ENCODE results near the gene CALCOCO1. TPM values are rescaled to one million over a fixed set of nuclear protein-coding genes. Genes with fewer than 3 reads are reported as not detected.

The CALCOCO1 gene
- total and polyA plus RNA-seq, 2 of the 13 experiments (the other 11 are each of a cell fraction or from before 2014, with no cell fraction given) = 7.7 to 47.7 TPM

- TF ChIP-seq TRAFD1 (CRISPR knock-in tag; IDR thresholded peaks at IDR 0.05; ENCODE audit: borderline replicate concordance) (no peak), ERF (CRISPR knock-in tag; IDR thresholded peaks at IDR 0.05) (no peak; the same call in 1 of the 2 replicates), MAFF (IDR thresholded peaks at IDR 0.05; ENCODE audit: low read depth, low read length) (no peak), POLR2A (IDR thresholded peaks at IDR 0.05; ENCODE audit: insufficient read depth in 1 of 2, low read depth in 2 of 2, low read length in 2 of 2) (peak in 1 of 2 experiments; percentile 44; a peak in 1 of 4 replicates), ZFP62 (CRISPR knock-in tag; IDR thresholded peaks at IDR 0.05) (no peak), HDAC6 (IDR thresholded peaks at IDR 0.05; ENCODE audit: low read depth, low read length) (no peak), SIX1 (CRISPR knock-in tag; IDR thresholded peaks at IDR 0.05; ENCODE audit: borderline replicate concordance) (no peak), SALL2 (CRISPR knock-in tag; IDR thresholded peaks at IDR 0.05) (no peak), ZFP1 (CRISPR knock-in tag; IDR thresholded peaks at IDR 0.05) (0 out of 2 replicates have a peak, but pooled peaks have one; percentile 25), ZNF784 (CRISPR knock-in tag; IDR thresholded peaks at IDR 0.05; ENCODE audit: borderline replicate concordance) (no peak; the same call in 1 of the 2 replicates), ZSCAN31 (CRISPR knock-in tag; IDR thresholded peaks at IDR 0.05; ENCODE audit: low read depth) (0 out of 2 replicates have a peak, but pooled peaks have one; percentile 30), KAT2B (IDR thresholded peaks at IDR 0.05; ENCODE audit: borderline replicate concordance, low read depth, low read length) (no peak), HBP1 (CRISPR knock-in tag; IDR thresholded peaks at IDR 0.05; ENCODE audit: low read depth) (0 out of 2 replicates have a peak, but pooled peaks have one; percentile 26), IKZF5 (CRISPR knock-in tag; IDR thresholded peaks at IDR 0.05) (no peak), SP4 (CRISPR knock-in tag; IDR thresholded peaks at IDR 0.05) (no peak), KDM2A (CRISPR knock-in tag; IDR thresholded peaks at IDR 0.05; ENCODE audit: borderline replicate concordance, low read depth) (0 out of 2 replicates have a peak, but pooled peaks have one; percentile 37), ZNF775 (CRISPR knock-in tag; IDR thresholded peaks at IDR 0.05; ENCODE audit: borderline replicate concordance) (peak; percentile 96; the same call in 1 of the 2 replicates), MAFG (CRISPR knock-in tag; IDR thresholded peaks at IDR 0.05) (no peak), FOXP4 (CRISPR knock-in tag; IDR thresholded peaks at IDR 0.05) (peak; percentile 46; the same call in 1 of the 2 replicates), FOXM1 (CRISPR knock-in tag; IDR thresholded peaks at IDR 0.05) (no peak), CENPT (CRISPR knock-in tag; IDR thresholded peaks at IDR 0.05; ENCODE audit: low read depth) (no peak)
Measured at GRCh38 chr12:53659011-53659551, 68.2 kb downstream of the CALCOCO1 start (continued).

Data from HepG2 (cell line).